ENCODE measurements around the gene PSMA7.

The PSMA7 gene

DNA sequence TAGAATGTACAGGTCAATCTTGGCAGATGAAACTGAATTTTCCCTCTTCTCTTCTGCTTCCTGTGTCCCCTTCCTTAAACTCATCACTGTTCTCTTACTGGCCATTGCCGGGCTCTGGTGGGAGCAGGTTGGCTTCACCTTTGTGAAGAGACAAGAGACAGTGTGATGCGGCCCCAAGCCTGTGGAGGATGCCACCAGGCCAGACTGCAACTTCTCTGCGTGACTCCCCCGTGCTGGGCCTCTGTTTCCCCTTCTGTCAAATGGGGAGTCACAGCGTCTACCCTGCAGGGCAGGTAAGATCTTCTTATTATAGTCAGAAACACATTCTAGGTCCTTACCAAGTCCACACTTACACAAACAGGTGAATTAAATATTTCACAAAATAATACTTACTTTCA is 22.8 kb downstream of the PSMA7 start:
- DNase-seq (ENCODE audit: low read depth) = no peak
- no peak overlapping the region for H3K4me3 ChIP-seq (ENCODE audit: low read depth, low read length)
- TF ChIP-seq, protein P1, sequence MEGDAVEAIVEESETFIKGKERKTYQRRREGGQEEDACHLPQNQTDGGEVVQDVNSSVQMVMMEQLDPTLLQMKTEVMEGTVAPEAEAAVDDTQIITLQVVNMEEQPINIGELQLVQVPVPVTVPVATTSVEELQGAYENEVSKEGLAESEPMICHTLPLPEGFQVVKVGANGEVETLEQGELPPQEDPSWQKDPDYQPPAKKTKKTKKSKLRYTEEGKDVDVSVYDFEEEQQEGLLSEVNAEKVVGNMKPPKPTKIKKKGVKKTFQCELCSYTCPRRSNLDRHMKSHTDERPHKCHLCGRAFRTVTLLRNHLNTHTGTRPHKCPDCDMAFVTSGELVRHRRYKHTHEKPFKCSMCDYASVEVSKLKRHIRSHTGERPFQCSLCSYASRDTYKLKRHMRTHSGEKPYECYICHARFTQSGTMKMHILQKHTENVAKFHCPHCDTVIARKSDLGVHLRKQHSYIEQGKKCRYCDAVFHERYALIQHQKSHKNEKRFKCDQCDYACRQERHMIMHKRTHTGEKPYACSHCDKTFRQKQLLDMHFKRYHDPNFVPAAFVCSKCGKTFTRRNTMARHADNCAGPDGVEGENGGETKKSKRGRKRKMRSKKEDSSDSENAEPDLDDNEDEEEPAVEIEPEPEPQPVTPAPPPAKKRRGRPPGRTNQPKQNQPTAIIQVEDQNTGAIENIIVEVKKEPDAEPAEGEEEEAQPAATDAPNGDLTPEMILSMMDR (IDR thresholded peaks at IDR 0.05; ENCODE audit: control insufficient read depth, extremely low read depth, insufficient read depth) = no peak

GRCh38 chr20:62119591-62120364 is 23.4 kb downstream of the PSMA7 start:
- TF ChIP-seq, protein P1 (IDR thresholded peaks at IDR 0.05; ENCODE audit: control insufficient read depth, extremely low read depth, insufficient read depth) = no peak
- no peak overlapping the region for H3K4me3 ChIP-seq (ENCODE audit: low read depth, low read length)
- DNase-seq (ENCODE audit: low read depth) = no peak

- TF ChIP-seq, protein P1 (IDR thresholded peaks at IDR 0.05; ENCODE audit: control insufficient read depth, extremely low read depth, insufficient read depth) = no peak
- no peak overlapping the region for H3K4me3 ChIP-seq (ENCODE audit: low read depth, low read length)
- no peak for DNase-seq (ENCODE audit: low read depth)
Observed at GRCh38 chr20:62119115-62119514, 24.1 kb downstream of the PSMA7 start.

- H3K4me3 ChIP-seq (ENCODE audit: low read depth, low read length) = no peak overlapping the region
- TF ChIP-seq, protein P1 (IDR thresholded peaks at IDR 0.05; ENCODE audit: control insufficient read depth, extremely low read depth, insufficient read depth) = no peak
- no peak for DNase-seq (ENCODE audit: low read depth)
Observed at GRCh38 chr20:62118113-62119043, 24.8 kb downstream of the PSMA7 start.

GRCh38 chr20:62117658-62118057 is 25.5 kb downstream of the PSMA7 start:
- no peak overlapping the region for H3K4me3 ChIP-seq (ENCODE audit: low read depth, low read length)
- no peak for DNase-seq (ENCODE audit: low read depth)
- TF ChIP-seq, protein P1 (IDR thresholded peaks at IDR 0.05; ENCODE audit: control insufficient read depth, extremely low read depth, insufficient read depth) = no peak

DNA sequence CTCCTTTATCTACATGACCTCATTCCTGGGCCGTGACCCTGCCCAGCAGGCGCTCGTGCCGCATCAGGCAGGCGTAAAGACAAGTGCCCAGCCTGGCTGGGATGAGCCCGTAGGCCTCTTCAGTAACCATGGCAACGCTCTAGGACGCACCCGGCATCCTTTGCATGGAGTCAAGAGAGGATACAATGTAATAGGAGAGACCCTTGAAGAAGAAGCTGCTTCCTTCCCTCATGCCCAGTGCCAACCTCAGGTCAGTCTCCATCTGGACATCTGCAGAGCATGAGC is 25.9 kb downstream of the PSMA7 start:
- no peak for DNase-seq (ENCODE audit: low read depth)
- TF ChIP-seq, protein P1 (IDR thresholded peaks at IDR 0.05; ENCODE audit: control insufficient read depth, extremely low read depth, insufficient read depth) = no peak
- H3K4me3 ChIP-seq (ENCODE audit: low read depth, low read length) = no peak overlapping the region

Measured in LNCaP clone FGC (cell line).